ENCODE results near the gene RPA1. TPM values are rescaled to one million over a fixed set of nuclear protein-coding genes. Genes with fewer than 3 reads are reported as not detected.

The RPA1 gene
- total RNA-seq, 1 experiment from 2014 or later, result 198 TPM

DNA sequence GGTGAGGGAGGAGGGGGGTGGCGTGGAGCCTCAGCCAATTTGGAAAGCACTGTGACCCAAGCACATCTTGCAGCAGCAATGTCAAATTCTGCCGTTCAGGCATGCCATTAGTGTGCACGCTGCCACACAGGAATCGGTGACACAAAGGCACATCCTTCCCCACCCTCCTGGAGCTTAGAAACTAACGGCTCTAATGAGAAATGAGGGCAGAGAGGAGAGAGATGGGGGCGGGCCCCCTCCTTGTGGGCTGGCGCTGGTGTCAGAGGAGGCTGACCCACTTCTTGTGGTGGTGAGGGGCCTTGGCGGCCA, 100.5 kb downstream of the RPA1 start:
- no peaks in the 10 kb centered on the region for H4K20me1 ChIP-seq (ENCODE audit: insufficient read depth)
- DNase-seq (ENCODE audit: low read depth, low spot score) (no peak), ATAC-seq (no peak)
- H3K4me3 ChIP-seq (replicated peaks in 1 of 2; ENCODE audit: low read depth in 1 of 2, low read length in 2 of 2), result no peak overlapping the region
- H2AFZ ChIP-seq (ENCODE audit: low read depth, low read length, poor library complexity, severe bottlenecking), result no peak overlapping the region
- intact Hi-C loops (cut with micrococcal nuclease), result no loop called here
- ChIA-PET RAD21 (ENCODE audit: low non-redundant PET in 1 of 2, low total read pairs in 2 of 2, uncharacterized antibody in 2 of 2, unreplicated experiment in 2 of 2) (no interaction called here), CTCF (no interaction called here), POLR2A (no interaction called here)
- no peak overlapping the region for H3K4me2 ChIP-seq (ENCODE audit: low read length)
- H3K27ac ChIP-seq (ENCODE audit: low read depth, low read length), result no peak overlapping the region
- H3K4me1 ChIP-seq (ENCODE audit: control insufficient read depth in 1 of 2, insufficient read depth in 2 of 2, low read length in 2 of 2), result no peaks in the 10 kb centered on the region
- no peak overlapping the region for H3K9ac ChIP-seq (ENCODE audit: low read length)
- TF ChIP-seq ZFX (IDR thresholded peaks at IDR 0.05), result no peak
- no peak for TF ChIP-seq ZNF274 (IDR thresholded peaks at IDR 0.05; ENCODE audit: low read depth, low read length)
- TF ChIP-seq, protein P1, sequence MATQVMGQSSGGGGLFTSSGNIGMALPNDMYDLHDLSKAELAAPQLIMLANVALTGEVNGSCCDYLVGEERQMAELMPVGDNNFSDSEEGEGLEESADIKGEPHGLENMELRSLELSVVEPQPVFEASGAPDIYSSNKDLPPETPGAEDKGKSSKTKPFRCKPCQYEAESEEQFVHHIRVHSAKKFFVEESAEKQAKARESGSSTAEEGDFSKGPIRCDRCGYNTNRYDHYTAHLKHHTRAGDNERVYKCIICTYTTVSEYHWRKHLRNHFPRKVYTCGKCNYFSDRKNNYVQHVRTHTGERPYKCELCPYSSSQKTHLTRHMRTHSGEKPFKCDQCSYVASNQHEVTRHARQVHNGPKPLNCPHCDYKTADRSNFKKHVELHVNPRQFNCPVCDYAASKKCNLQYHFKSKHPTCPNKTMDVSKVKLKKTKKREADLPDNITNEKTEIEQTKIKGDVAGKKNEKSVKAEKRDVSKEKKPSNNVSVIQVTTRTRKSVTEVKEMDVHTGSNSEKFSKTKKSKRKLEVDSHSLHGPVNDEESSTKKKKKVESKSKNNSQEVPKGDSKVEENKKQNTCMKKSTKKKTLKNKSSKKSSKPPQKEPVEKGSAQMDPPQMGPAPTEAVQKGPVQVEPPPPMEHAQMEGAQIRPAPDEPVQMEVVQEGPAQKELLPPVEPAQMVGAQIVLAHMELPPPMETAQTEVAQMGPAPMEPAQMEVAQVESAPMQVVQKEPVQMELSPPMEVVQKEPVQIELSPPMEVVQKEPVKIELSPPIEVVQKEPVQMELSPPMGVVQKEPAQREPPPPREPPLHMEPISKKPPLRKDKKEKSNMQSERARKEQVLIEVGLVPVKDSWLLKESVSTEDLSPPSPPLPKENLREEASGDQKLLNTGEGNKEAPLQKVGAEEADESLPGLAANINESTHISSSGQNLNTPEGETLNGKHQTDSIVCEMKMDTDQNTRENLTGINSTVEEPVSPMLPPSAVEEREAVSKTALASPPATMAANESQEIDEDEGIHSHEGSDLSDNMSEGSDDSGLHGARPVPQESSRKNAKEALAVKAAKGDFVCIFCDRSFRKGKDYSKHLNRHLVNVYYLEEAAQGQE (IDR thresholded peaks at IDR 0.05; ENCODE audit: low read depth), result no peak
- TF ChIP-seq, protein P2, sequence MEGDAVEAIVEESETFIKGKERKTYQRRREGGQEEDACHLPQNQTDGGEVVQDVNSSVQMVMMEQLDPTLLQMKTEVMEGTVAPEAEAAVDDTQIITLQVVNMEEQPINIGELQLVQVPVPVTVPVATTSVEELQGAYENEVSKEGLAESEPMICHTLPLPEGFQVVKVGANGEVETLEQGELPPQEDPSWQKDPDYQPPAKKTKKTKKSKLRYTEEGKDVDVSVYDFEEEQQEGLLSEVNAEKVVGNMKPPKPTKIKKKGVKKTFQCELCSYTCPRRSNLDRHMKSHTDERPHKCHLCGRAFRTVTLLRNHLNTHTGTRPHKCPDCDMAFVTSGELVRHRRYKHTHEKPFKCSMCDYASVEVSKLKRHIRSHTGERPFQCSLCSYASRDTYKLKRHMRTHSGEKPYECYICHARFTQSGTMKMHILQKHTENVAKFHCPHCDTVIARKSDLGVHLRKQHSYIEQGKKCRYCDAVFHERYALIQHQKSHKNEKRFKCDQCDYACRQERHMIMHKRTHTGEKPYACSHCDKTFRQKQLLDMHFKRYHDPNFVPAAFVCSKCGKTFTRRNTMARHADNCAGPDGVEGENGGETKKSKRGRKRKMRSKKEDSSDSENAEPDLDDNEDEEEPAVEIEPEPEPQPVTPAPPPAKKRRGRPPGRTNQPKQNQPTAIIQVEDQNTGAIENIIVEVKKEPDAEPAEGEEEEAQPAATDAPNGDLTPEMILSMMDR (IDR thresholded peaks at IDR 0.05 in 2 of 3, conservative IDR thresholded peaks at IDR 0.05 in 1 of 3; ENCODE audit: borderline replicate concordance in 1 of 3, insufficient read depth in 1 of 3, low read depth in 2 of 3, low read length in 2 of 3), result no peak
- no peak for TF ChIP-seq JUND (IDR thresholded peaks at IDR 0.05)
- TF ChIP-seq, protein P3, sequence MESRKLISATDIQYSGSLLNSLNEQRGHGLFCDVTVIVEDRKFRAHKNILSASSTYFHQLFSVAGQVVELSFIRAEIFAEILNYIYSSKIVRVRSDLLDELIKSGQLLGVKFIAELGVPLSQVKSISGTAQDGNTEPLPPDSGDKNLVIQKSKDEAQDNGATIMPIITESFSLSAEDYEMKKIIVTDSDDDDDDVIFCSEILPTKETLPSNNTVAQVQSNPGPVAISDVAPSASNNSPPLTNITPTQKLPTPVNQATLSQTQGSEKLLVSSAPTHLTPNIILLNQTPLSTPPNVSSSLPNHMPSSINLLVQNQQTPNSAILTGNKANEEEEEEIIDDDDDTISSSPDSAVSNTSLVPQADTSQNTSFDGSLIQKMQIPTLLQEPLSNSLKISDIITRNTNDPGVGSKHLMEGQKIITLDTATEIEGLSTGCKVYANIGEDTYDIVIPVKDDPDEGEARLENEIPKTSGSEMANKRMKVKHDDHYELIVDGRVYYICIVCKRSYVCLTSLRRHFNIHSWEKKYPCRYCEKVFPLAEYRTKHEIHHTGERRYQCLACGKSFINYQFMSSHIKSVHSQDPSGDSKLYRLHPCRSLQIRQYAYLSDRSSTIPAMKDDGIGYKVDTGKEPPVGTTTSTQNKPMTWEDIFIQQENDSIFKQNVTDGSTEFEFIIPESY (IDR thresholded peaks at IDR 0.05; ENCODE audit: extremely low read depth, insufficient replicate concordance, low read length), result no peak
- no peaks in the 10 kb centered on the region for H3K27me3 ChIP-seq (ENCODE audit: insufficient read depth, low read length)
- H3K9me3 ChIP-seq (ENCODE audit: control insufficient read depth in 1 of 2, insufficient read depth in 1 of 2, low read depth in 1 of 2, low read length in 2 of 2), result no peaks in the 10 kb centered on the region
- BruUV-seq (replicated peaks), result no TSS peak
- no peaks in the 10 kb centered on the region for H3K36me3 ChIP-seq (ENCODE audit: control insufficient read depth in 1 of 2, insufficient read depth in 2 of 2, low read length in 2 of 2)
- H3K9me2 ChIP-seq (ENCODE audit: insufficient read depth), result no peaks in the 10 kb centered on the region
- H3K79me2 ChIP-seq (ENCODE audit: insufficient read depth, low read length), result no peaks in the 10 kb centered on the region
